NT2/D1 (cell line): ENCODE results near the gene TSPAN9.

ENCODE experiments used
- SUZ12 ChIP-seq: IDR thresholded peaks from 2 replicates; pipeline ENCODE4 v1.6.1; 2011; ENCODE audit not compliant: insufficient read length, insufficient read depth; ENCODE audit errors: extremely low read depth
- YY1 ChIP-seq: IDR thresholded peaks from 2 replicates; pipeline ENCODE4 v1.6.1; 2011; ENCODE audit not compliant: insufficient read length, insufficient read depth
- ZNF274 ChIP-seq: IDR thresholded peaks from 2 replicates; pipeline ENCODE4 v1.6.1; 2011; ENCODE audit warnings: mild to moderate bottlenecking, low read depth, low read length

DNA sequence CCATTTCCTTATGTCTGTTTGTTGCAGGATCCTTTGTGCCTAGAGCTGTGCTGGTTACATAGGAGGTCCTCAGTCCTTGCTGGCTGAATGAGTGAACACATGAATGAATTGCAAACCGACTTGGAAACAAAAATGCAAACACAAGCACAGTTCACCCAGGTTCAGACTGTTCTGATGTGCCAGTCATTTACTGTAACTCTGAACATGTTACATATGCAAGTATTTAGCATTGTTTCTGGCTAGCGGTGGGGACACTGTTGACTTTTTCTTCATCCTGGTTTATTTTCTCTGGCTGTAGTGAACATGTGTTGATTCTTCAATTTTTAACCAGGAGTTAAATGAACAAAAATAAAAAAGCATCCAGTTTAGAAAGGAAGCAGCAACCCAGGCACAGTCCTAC is 33.4 kb downstream of the TSPAN9 start:
- TF ChIP-seq YY1 (no peak), ZNF274 (no peak), SUZ12 (no peak)
